Endothelial cell (in vitro differentiated cells): ENCODE results near the gene ITK. TPM values are rescaled to one million over a fixed set of nuclear protein-coding genes. Genes with fewer than 3 reads are reported as not detected.

Experiments
- DNase-seq: peaks from one replicate; pipeline ENCODE4 v3.0.0; 2021; ENCODE audit warnings: low spot score
- H3K27ac Mint-ChIP-seq: one replicate; pipeline ENCODE4 v1.8.0; 2021; ENCODE audit warnings: mixed read lengths, inconsistent platforms; ENCODE audit not compliant: unreplicated experiment
- H3K27me3 Mint-ChIP-seq: one replicate; pipeline ENCODE4 v1.8.0; 2021; ENCODE audit warnings: mild to moderate bottlenecking, moderate library complexity, mixed read lengths, inconsistent platforms; ENCODE audit not compliant: unreplicated experiment
- H3K36me3 Mint-ChIP-seq: one replicate; pipeline ENCODE4 v1.8.0; 2021; ENCODE audit warnings: mild to moderate bottlenecking, low read depth, mixed read lengths, inconsistent platforms; ENCODE audit not compliant: unreplicated experiment
- H3K4me1 Mint-ChIP-seq: one replicate; pipeline ENCODE4 v1.8.0; 2021; ENCODE audit warnings: mild to moderate bottlenecking, mixed read lengths, inconsistent platforms; ENCODE audit not compliant: unreplicated experiment
- H3K4me3 Mint-ChIP-seq: one replicate; pipeline ENCODE4 v1.8.0; 2021; ENCODE audit warnings: mild to moderate bottlenecking, mixed read lengths, inconsistent platforms; ENCODE audit not compliant: unreplicated experiment
- H3K9me3 Mint-ChIP-seq: one replicate; pipeline ENCODE4 v1.8.0; 2021; ENCODE audit warnings: mixed read lengths, inconsistent platforms; ENCODE audit not compliant: unreplicated experiment
- total RNA-seq: library from RNA; stranded (reverse); fragmentation: NEBNext Ultra II Directional; extraction: Animal tissue kit (Norgen Biotek cat#: 25700); gene quantifications from one replicate; pipeline ENCODE4 v1.2.1, GENCODE V29; 2021; ENCODE audit not compliant: unreplicated experiment
- TF ChIP-seq, protein P1 (sequence below): fragments of 200-600 bp; sonication (generic); IDR thresholded peaks from one replicate; pipeline ENCODE4 v1.5.0; 2021; ENCODE audit warnings: antibody characterized with exemption; ENCODE audit not compliant: unreplicated experiment

The ITK gene
- total RNA-seq, 1 donor from 2014 or later = not detected

DNA sequence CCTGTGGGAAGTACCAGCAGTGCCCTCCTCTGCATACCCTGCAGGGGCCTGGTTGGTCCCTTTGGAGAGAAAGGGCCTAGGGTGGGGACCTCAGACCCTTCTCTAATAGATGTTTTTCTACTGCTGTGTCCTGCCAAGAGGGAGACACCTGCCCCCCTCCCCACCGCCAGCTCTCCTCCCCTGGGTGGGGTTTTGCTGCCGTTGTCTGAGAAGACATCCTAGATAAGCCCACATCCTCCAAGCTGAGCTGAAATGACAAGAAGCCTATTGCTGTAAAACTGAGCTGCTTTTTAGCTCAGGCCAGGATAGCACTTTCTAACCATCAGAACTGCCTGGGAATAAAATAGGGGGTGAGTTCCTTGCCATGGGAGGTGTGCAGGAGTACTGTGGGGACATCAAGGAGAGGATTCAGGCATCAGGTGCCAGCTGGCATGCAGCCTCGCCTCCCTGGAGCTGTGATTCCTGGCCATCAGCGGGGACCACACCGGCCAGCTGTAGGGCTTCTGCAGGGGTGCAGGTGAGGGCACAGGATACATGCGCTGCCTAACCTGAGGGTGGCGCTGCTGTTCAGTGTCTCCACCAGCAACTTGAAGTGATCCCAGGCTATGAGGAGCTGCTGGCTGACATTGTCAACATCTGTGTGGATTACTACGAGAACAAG is 123.2 kb downstream of the ITK start:
- Mint-ChIP-seq H3K36me3 (peaks cover 11% of the 10 kb centered on the region), H3K9me3 (no peaks in the 10 kb centered on the region)
- peak; percentile 52 for DNase-seq

More for the DNA sequence above, 123.2 kb downstream of the ITK start:
- no peaks in the 10 kb centered on the region for H3K4me1 Mint-ChIP-seq
- H3K27me3 Mint-ChIP-seq = peaks cover 1% of the 10 kb centered on the region
- no peak overlapping the region for H3K4me3 Mint-ChIP-seq
- H3K27ac Mint-ChIP-seq = no peak overlapping the region
- TF ChIP-seq, protein P1, sequence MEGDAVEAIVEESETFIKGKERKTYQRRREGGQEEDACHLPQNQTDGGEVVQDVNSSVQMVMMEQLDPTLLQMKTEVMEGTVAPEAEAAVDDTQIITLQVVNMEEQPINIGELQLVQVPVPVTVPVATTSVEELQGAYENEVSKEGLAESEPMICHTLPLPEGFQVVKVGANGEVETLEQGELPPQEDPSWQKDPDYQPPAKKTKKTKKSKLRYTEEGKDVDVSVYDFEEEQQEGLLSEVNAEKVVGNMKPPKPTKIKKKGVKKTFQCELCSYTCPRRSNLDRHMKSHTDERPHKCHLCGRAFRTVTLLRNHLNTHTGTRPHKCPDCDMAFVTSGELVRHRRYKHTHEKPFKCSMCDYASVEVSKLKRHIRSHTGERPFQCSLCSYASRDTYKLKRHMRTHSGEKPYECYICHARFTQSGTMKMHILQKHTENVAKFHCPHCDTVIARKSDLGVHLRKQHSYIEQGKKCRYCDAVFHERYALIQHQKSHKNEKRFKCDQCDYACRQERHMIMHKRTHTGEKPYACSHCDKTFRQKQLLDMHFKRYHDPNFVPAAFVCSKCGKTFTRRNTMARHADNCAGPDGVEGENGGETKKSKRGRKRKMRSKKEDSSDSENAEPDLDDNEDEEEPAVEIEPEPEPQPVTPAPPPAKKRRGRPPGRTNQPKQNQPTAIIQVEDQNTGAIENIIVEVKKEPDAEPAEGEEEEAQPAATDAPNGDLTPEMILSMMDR = no peak

Other genes with a start within 250 kb of the ITK start
- gene TIMD4, start 217.6 kb upstream of the ITK start, total RNA-seq = not detected
- gene HAVCR1, start 121.7 kb upstream of the ITK start, total RNA-seq = not detected
- gene HAVCR2, start 71.8 kb upstream of the ITK start, total RNA-seq = 0.15 TPM
- 9.5 TPM for gene MED7, start 38.0 kb upstream of the ITK start, total RNA-seq
- gene GARIN3, start 14.6 kb upstream of the ITK start, total RNA-seq = not detected
- gene CYFIP2, start 85.3 kb downstream of the ITK start, total RNA-seq = 42.9 TPM